Hepatocyte (in vitro differentiated cells): ENCODE results near the gene FAM78A. TPM values are rescaled to one million over a fixed set of nuclear protein-coding genes. Genes with fewer than 3 reads are reported as not detected.

ENCODE experiments used
- DNase-seq: peaks from one replicate; pipeline ENCODE4 v3.0.0-alpha.2; 2016; ENCODE audit warnings: low spot score
- H2AFZ ChIP-seq: fragments of 200-600 bp; sonication (generic); 2 replicates; pipeline ENCODE4 v1.6.0; 2016; ENCODE audit warnings: antibody characterized with exemption, mild to moderate bottlenecking
- H3K27ac ChIP-seq: fragments of 200-600 bp; sonication (generic); 2 replicates; pipeline ENCODE4 v1.5.1; 2016; ENCODE audit warnings: mild to moderate bottlenecking
- H3K27me3 ChIP-seq: fragments of 200-600 bp; sonication (generic); 2 replicates; pipeline ENCODE4 v1.6.1; 2016
- H3K36me3 ChIP-seq: fragments of 200-600 bp; sonication (generic); replicated peaks from 2 replicates; pipeline ENCODE4 v1.5.1; 2016; ENCODE audit warnings: low read depth; ENCODE audit not compliant: insufficient read depth
- H3K4me1 ChIP-seq: fragments of 200-600 bp; sonication (generic); 2 replicates; pipeline ENCODE4 v1.5.1; 2016; ENCODE audit warnings: mild to moderate bottlenecking, moderate library complexity; ENCODE audit not compliant: insufficient read depth
- H3K4me2 ChIP-seq: fragments of 200-600 bp; sonication (generic); 2 replicates; pipeline ENCODE4 v1.6.0; 2016
- H3K4me3 ChIP-seq: fragments of 200-600 bp; sonication (generic); 2 replicates; pipeline ENCODE4 v1.5.1; 2016; ENCODE audit warnings: mild to moderate bottlenecking
- H3K79me2 ChIP-seq: fragments of 200-600 bp; sonication (generic); 2 replicates; pipeline ENCODE4 v1.6.0; 2017; ENCODE audit warnings: mild to moderate bottlenecking
- H3K9me2 ChIP-seq: fragments of 200-600 bp; sonication (generic); replicated peaks from 2 replicates; pipeline ENCODE4 v1.6.0; 2017; ENCODE audit warnings: mild to moderate bottlenecking; ENCODE audit not compliant: insufficient read depth
- H3K9me3 ChIP-seq: fragments of 200-600 bp; sonication (generic); 2 replicates; pipeline ENCODE4 v1.5.1; 2016; ENCODE audit warnings: low read depth, mild to moderate bottlenecking
- H4K20me1 ChIP-seq: fragments of 200-600 bp; sonication (generic); 2 replicates; pipeline ENCODE4 v1.6.0; 2016; ENCODE audit warnings: mild to moderate bottlenecking; ENCODE audit not compliant: insufficient read depth, poor library complexity, severe bottlenecking
- CTCF ChIP-seq: fragments of 200-600 bp; sonication (generic); IDR thresholded peaks from 2 replicates; pipeline ENCODE4 v1.5.1; 2016; ENCODE audit warnings: antibody characterized with exemption, mild to moderate bottlenecking; ENCODE audit not compliant: poor library complexity
- EZH2 ChIP-seq: fragments of 200-600 bp; sonication (generic); IDR thresholded peaks from 2 replicates; pipeline ENCODE4 v1.6.1; 2016; ENCODE audit warnings: antibody characterized with exemption, mild to moderate bottlenecking, borderline replicate concordance
- EZH2phosphoT487 ChIP-seq: fragments of 200-600 bp; sonication (generic); IDR thresholded peaks from one replicate; pipeline ENCODE4 v1.6.1; 2018; ENCODE audit warnings: antibody characterized with exemption, mild to moderate bottlenecking, low read depth, moderate library complexity; ENCODE audit not compliant: unreplicated experiment, severe bottlenecking
- WGBS: methylation state at CpG from one replicate; pipeline ENCODE4 v1.1.6; 2016; ENCODE audit warnings: low lambda C conversion rate; ENCODE audit errors: missing lambda C conversion rate; 5-methylcytosine and 5-hydroxymethylcytosine counted together
- polyA plus RNA-seq: library from polyadenylated mRNA; unstranded; fragments of >200 nt; fragmentation: Nextera tagmentation; extraction: Ambion mirVana; gene quantifications from 2 replicates; pipeline ENCODE4 v1.2.1, GENCODE V29; 2016
- total RNA-seq: library from RNA; depleted of rRNA; stranded (reverse); fragments of >200 nt; gene quantifications from 2 replicates; pipeline ENCODE4 v1.2.3, GENCODE V29; 2014

FAM78A gene
- total and polyA plus RNA-seq, 2 experiments from 2014 or later, result 0.27 TPM; not detected in 1

GRCh38 chr9:131240047-131240921, 36.0 kb downstream of the FAM78A start:
- WGBS, result 76% methylated on average over 22 of the region's 22 CpGs
- no peak for TF ChIP-seq EZH2
- no peak for TF ChIP-seq EZH2phosphoT487
- no peak for TF ChIP-seq CTCF
- no peak for DNase-seq
- Histone ChIP-seq H3K4me3 (no peak overlapping the region), H3K27me3 (no peaks in the 10 kb centered on the region), H2AFZ (no peak overlapping the region), H3K79me2 (no peaks in the 10 kb centered on the region), H4K20me1 (no peaks in the 10 kb centered on the region), H3K4me1 (peaks cover 12% of the 10 kb centered on the region), H3K4me2 (no peak overlapping the region), H3K27ac (no peak overlapping the region), H3K9me3 (no peaks in the 10 kb centered on the region), H3K36me3 (no peaks in the 10 kb centered on the region), H3K9me2 (no peaks in the 10 kb centered on the region)

- Histone ChIP-seq H3K27ac (no peak overlapping the region), H3K4me1 (peaks cover 12% of the 10 kb centered on the region), H3K4me3 (no peak overlapping the region), H2AFZ (no peak overlapping the region), H3K9me3 (no peaks in the 10 kb centered on the region), H3K79me2 (no peaks in the 10 kb centered on the region), H4K20me1 (no peaks in the 10 kb centered on the region), H3K9me2 (no peaks in the 10 kb centered on the region), H3K36me3 (no peaks in the 10 kb centered on the region), H3K4me2 (no peak overlapping the region), H3K27me3 (no peaks in the 10 kb centered on the region)
- WGBS, result 89% methylated on average over 23 of the region's 23 CpGs
- no peak for DNase-seq
- no peak for TF ChIP-seq EZH2phosphoT487
- TF ChIP-seq EZH2, result no peak
- no peak for TF ChIP-seq CTCF
Measured at GRCh38 chr9:131239161-131239975, 36.9 kb downstream of the FAM78A start.

GRCh38 chr9:131238402-131239021, 37.8 kb downstream of the FAM78A start:
- no peaks in the 10 kb centered on the region for H3K9me3 ChIP-seq
- H3K79me2 ChIP-seq, result no peaks in the 10 kb centered on the region
- no peaks in the 10 kb centered on the region for H4K20me1 ChIP-seq
- 58% methylated on average over 23 of the region's 23 CpGs for WGBS
- DNase-seq, result no peak
- H3K27me3 ChIP-seq, result no peaks in the 10 kb centered on the region
- H3K4me3 ChIP-seq, result no peak overlapping the region
- peak overlapping the region; percentile 42 for H3K27ac ChIP-seq
- H3K4me1 ChIP-seq, result peaks cover 12% of the 10 kb centered on the region
- no peak overlapping the region for H2AFZ ChIP-seq
- no peaks in the 10 kb centered on the region for H3K36me3 ChIP-seq
- TF ChIP-seq EZH2 (no peak), EZH2phosphoT487 (no peak), CTCF (no peak)
- H3K9me2 ChIP-seq, result no peaks in the 10 kb centered on the region
- peak overlapping the region; percentile 60 for H3K4me2 ChIP-seq
